ENCODE results near the gene CLEC18A. TPM values are rescaled to one million over a fixed set of nuclear protein-coding genes. Genes with fewer than 3 reads are reported as not detected.

The CLEC18A gene
- total and polyA plus RNA-seq, 2 donors (not counting 1 experiment from before 2014, with no cell fraction given): 0.07 to 0.33 TPM

DNA sequence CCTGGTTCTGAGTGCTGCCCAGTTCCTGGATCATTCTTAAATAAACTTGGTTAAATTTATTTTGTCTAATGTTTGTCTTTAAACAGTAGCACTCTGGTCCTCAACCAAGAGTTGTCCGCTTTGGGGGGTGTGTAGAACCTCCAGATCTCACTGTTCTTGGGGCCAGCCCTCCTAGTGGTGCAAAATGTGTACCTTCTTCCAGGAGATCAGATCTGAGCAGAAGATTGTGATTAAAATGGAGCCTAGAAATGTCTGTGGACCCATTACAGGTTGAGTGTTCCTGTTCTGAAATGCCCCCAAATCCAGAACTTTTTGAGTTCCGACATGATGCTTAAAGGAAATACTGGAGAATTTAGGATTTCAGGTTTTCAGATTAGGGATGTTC is 46.0 kb upstream of the CLEC18A start:
- Histone ChIP-seq H3K4me2 (ENCODE audit: extremely low read depth, insufficient read depth, low read length) (no peak overlapping the region), H3K9ac (ENCODE audit: insufficient read depth, low read length) (no peak overlapping the region), H3K27ac (ENCODE audit: insufficient read depth, low read length) (no peak overlapping the region), H3K4me1 (ENCODE audit: control insufficient read depth, extremely low read depth, insufficient read depth, low read length) (peaks cover 13% of the 10 kb centered on the region), H3K36me3 (ENCODE audit: control insufficient read depth, insufficient read depth, low read length) (no peaks in the 10 kb centered on the region), H3K79me2 (ENCODE audit: control insufficient read depth, insufficient read depth, low read length) (no peaks in the 10 kb centered on the region), H4K20me1 (ENCODE audit: control insufficient read depth, extremely low read depth, insufficient read depth, low read length) (no peaks in the 10 kb centered on the region), H3K27me3 (ENCODE audit: control insufficient read depth, insufficient read depth, low read length) (no peaks in the 10 kb centered on the region), H3K4me3 (replicated peaks in 1 of 4; ENCODE audit: control extremely low read depth in 1 of 4, insufficient read depth in 1 of 4, low read depth in 3 of 4, low read length in 4 of 4) (no peak overlapping the region), H3K9me3 (ENCODE audit: control insufficient read depth, insufficient read depth, low read depth, low read length) (no peaks in the 10 kb centered on the region), H2AFZ (ENCODE audit: low read length) (no peak overlapping the region)
- DNase-seq (ENCODE audit: low read depth in 2 of 2): no peak
- TF ChIP-seq EZH2 (IDR thresholded peaks at IDR 0.05; ENCODE audit: low read length, missing control alignments) (no peak), CTCF (conservative IDR thresholded peaks at IDR 0.05 in 1 of 2, IDR thresholded peaks at IDR 0.05 in 1 of 2; ENCODE audit: low read depth in 1 of 2, low read length in 2 of 2) (no peak)

GRCh38 chr16:69906838-69907401 is 44.2 kb upstream of the CLEC18A start:
- Histone ChIP-seq H3K27ac (ENCODE audit: insufficient read depth, low read length) (peak overlapping the region; percentile 60), H3K4me3 (replicated peaks in 1 of 4; ENCODE audit: control extremely low read depth in 1 of 4, insufficient read depth in 1 of 4, low read depth in 3 of 4, low read length in 4 of 4) (no peak overlapping the region), H3K79me2 (ENCODE audit: control insufficient read depth, insufficient read depth, low read length) (no peaks in the 10 kb centered on the region), H4K20me1 (ENCODE audit: control insufficient read depth, extremely low read depth, insufficient read depth, low read length) (no peaks in the 10 kb centered on the region), H3K27me3 (ENCODE audit: control insufficient read depth, insufficient read depth, low read length) (no peaks in the 10 kb centered on the region), H3K9me3 (ENCODE audit: control insufficient read depth, insufficient read depth, low read depth, low read length) (no peaks in the 10 kb centered on the region), H3K9ac (ENCODE audit: insufficient read depth, low read length) (no peak overlapping the region), H2AFZ (ENCODE audit: low read length) (no peak overlapping the region), H3K4me2 (ENCODE audit: extremely low read depth, insufficient read depth, low read length) (peak overlapping the region; percentile 30), H3K36me3 (ENCODE audit: control insufficient read depth, insufficient read depth, low read length) (no peaks in the 10 kb centered on the region), H3K4me1 (ENCODE audit: control insufficient read depth, extremely low read depth, insufficient read depth, low read length) (peaks cover 11% of the 10 kb centered on the region)
- no peak for TF ChIP-seq CTCF (conservative IDR thresholded peaks at IDR 0.05 in 1 of 2, IDR thresholded peaks at IDR 0.05 in 1 of 2; ENCODE audit: low read depth in 1 of 2, low read length in 2 of 2)
- no peak for TF ChIP-seq EZH2 (IDR thresholded peaks at IDR 0.05; ENCODE audit: low read length, missing control alignments)
- DNase-seq (ENCODE audit: low read depth in 2 of 2): peak; percentile 80 to 92

- peaks cover 11% of the 10 kb centered on the region for H3K4me1 ChIP-seq (ENCODE audit: control insufficient read depth, extremely low read depth, insufficient read depth, low read length)
- H3K36me3 ChIP-seq (ENCODE audit: control insufficient read depth, insufficient read depth, low read length): no peaks in the 10 kb centered on the region
- H3K79me2 ChIP-seq (ENCODE audit: control insufficient read depth, insufficient read depth, low read length): no peaks in the 10 kb centered on the region
- DNase-seq (ENCODE audit: low read depth in 2 of 2): no peak
- no peaks in the 10 kb centered on the region for H4K20me1 ChIP-seq (ENCODE audit: control insufficient read depth, extremely low read depth, insufficient read depth, low read length)
- H3K4me2 ChIP-seq (ENCODE audit: extremely low read depth, insufficient read depth, low read length): no peak overlapping the region
- H3K9ac ChIP-seq (ENCODE audit: insufficient read depth, low read length): no peak overlapping the region
- H3K27me3 ChIP-seq (ENCODE audit: control insufficient read depth, insufficient read depth, low read length): no peaks in the 10 kb centered on the region
- H3K4me3 ChIP-seq (replicated peaks in 1 of 4; ENCODE audit: control extremely low read depth in 1 of 4, insufficient read depth in 1 of 4, low read depth in 3 of 4, low read length in 4 of 4): no peak overlapping the region
- TF ChIP-seq CTCF (conservative IDR thresholded peaks at IDR 0.05 in 1 of 2, IDR thresholded peaks at IDR 0.05 in 1 of 2; ENCODE audit: low read depth in 1 of 2, low read length in 2 of 2) (no peak), EZH2 (IDR thresholded peaks at IDR 0.05; ENCODE audit: low read length, missing control alignments) (no peak)
- H3K9me3 ChIP-seq (ENCODE audit: control insufficient read depth, insufficient read depth, low read depth, low read length): no peaks in the 10 kb centered on the region
- H2AFZ ChIP-seq (ENCODE audit: low read length): no peak overlapping the region
- no peak overlapping the region for H3K27ac ChIP-seq (ENCODE audit: insufficient read depth, low read length)
Observed at GRCh38 chr16:69909043-69909442, 42.1 kb upstream of the CLEC18A start.
